WERI-Rb-1 (cell line): Measurements from ENCODE around the gene RSBN1.

ENCODE experiments used
- DNase-seq: peaks from one replicate; pipeline ENCODE4 v3.0.0-alpha.2; 2020
- H3K27ac ChIP-seq: fragments of 250-450 bp; sonication (Bioruptor Pico); 2 replicates; pipeline ENCODE4 v1.5.1; 2020; ENCODE audit warnings: mild to moderate bottlenecking, moderate library complexity
- H3K27me3 ChIP-seq: fragments of 250-450 bp; sonication (Bioruptor Pico); 2 replicates; pipeline ENCODE4 v1.5.1; 2021; ENCODE audit warnings: mild to moderate bottlenecking, low read depth, moderate library complexity; ENCODE audit not compliant: insufficient read depth, severe bottlenecking
- H3K36me3 ChIP-seq: fragments of 250-450 bp; sonication (Bioruptor Pico); 2 replicates; pipeline ENCODE4 v1.5.1; 2020; ENCODE audit warnings: mild to moderate bottlenecking, moderate library complexity
- H3K4me3 ChIP-seq: 2 replicates; pipeline ENCODE4 v1.5.1; 2011; ENCODE audit warnings: low read depth, mild to moderate bottlenecking, control low read depth, low read length
- H3K9me3 ChIP-seq: fragments of 250-450 bp; sonication (Bioruptor Pico); 2 replicates; pipeline ENCODE4 v1.5.1; 2021; ENCODE audit warnings: mild to moderate bottlenecking, moderate library complexity; ENCODE audit not compliant: severe bottlenecking
- TF ChIP-seq, protein P1 (sequence below): IDR thresholded peaks from 2 replicates; pipeline ENCODE4 v1.5.1; 2011; ENCODE audit warnings: low read depth, mild to moderate bottlenecking, control low read depth, inconsistent platforms, low read length

RSBN1 gene

DNA sequence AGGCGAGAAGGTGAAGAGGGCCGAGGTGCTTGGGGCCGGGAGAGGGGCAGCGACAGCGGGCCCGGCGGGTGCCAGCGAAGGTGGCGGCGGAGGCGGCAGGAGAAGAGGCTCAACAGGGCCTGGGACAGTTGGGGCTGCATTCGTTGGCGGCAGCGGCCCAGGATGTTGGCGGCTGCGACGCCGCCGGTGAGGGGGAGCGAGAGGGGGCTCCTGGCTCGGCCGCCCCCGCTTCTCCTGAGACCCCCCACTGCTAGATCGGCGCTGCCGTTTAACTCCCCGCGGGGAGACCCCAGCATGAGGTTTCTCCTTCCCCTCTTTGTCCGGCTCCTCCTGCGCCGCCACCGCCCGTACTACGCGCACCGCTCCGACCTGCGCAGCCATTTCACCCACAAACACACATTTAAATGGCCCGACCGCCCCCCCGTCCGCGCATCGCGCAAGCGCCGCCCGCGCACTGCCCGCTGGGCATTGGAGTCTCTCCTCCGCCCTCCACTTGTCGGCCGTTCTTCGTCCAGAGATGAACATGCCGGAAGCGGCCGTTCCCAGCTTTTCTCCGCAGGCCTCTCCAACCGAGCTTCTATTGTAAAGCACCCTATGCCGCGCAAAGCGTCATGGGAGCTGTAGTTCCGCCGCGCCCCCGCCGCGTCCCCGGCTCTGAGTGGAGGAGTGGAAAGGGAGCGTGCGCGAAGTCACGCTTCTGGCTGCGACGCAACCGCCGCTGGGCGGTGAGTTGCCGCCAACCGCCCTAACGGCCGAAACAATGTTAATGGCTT lies at the start of gene RSBN1:
Gene RSBN1 (minus strand): TSS at position 589 of the 773 bp plus-strand sequence. CDS start 64 bp downstream, at position 525.
- H3K27me3 ChIP-seq: no peaks in the 10 kb centered on the region
- TF ChIP-seq, protein P1, sequence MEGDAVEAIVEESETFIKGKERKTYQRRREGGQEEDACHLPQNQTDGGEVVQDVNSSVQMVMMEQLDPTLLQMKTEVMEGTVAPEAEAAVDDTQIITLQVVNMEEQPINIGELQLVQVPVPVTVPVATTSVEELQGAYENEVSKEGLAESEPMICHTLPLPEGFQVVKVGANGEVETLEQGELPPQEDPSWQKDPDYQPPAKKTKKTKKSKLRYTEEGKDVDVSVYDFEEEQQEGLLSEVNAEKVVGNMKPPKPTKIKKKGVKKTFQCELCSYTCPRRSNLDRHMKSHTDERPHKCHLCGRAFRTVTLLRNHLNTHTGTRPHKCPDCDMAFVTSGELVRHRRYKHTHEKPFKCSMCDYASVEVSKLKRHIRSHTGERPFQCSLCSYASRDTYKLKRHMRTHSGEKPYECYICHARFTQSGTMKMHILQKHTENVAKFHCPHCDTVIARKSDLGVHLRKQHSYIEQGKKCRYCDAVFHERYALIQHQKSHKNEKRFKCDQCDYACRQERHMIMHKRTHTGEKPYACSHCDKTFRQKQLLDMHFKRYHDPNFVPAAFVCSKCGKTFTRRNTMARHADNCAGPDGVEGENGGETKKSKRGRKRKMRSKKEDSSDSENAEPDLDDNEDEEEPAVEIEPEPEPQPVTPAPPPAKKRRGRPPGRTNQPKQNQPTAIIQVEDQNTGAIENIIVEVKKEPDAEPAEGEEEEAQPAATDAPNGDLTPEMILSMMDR: no peak
- no peaks in the 10 kb centered on the region for H3K9me3 ChIP-seq
- no peaks in the 10 kb centered on the region; the same call in 1 of the 2 replicates for H3K36me3 ChIP-seq
- peak; percentile 99 for DNase-seq
- H3K27ac ChIP-seq: peak within 1 kb of the TSS; percentile 89
- H3K4me3 ChIP-seq: peak within 1 kb of the TSS; percentile 62

DNA sequence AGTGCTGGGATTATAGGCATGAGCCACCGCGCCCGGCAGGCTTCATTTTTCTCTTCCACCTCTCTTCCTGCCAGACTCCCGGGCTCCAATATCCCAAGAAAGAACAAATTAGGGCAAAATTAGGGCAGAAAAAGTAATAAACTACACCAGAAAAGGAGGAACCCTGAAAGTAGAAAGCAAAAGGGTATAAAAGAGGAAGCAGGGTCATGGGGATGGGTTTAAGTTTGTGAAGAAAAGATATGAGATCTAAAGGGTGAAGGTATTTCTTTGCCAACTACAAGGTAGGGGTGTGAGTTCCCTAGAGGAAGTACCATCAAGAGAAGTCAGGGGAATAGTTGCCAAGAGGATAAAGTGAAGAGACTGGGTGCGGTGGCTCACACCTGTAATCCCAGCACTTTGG lies 49.4 kb upstream of the RSBN1 start:
- Histone ChIP-seq H3K4me3 (no peak overlapping the region), H3K27ac (no peak overlapping the region), H3K36me3 (no peaks in the 10 kb centered on the region), H3K9me3 (no peaks in the 10 kb centered on the region), H3K27me3 (no peaks in the 10 kb centered on the region)
- TF ChIP-seq, protein P1: no peak
- DNase-seq: no peak

DNA sequence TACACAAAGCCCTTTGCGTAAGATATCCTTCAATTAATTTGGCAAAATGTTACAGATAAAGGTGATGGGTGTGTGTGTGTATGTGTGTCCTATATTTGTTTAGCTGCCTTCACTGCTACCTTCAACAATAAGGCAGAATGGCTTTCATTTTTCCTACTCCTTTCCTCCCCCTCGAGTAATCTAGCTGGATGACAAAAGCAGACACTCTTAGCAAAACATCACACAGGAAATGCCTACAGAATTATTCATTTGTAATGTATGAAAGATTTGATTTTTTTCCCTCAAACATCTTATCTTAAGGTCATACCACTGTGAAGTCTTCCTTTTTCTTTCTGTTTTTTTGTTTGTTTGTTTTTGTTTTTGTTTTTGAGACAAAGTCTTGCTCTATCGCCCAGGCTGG lies 48.6 kb upstream of the RSBN1 start:
- Histone ChIP-seq H3K36me3 (no peaks in the 10 kb centered on the region), H3K9me3 (no peaks in the 10 kb centered on the region), H3K4me3 (no peak overlapping the region), H3K27ac (no peak overlapping the region), H3K27me3 (no peaks in the 10 kb centered on the region)
- no peak for DNase-seq
- TF ChIP-seq, protein P1: no peak

DNA sequence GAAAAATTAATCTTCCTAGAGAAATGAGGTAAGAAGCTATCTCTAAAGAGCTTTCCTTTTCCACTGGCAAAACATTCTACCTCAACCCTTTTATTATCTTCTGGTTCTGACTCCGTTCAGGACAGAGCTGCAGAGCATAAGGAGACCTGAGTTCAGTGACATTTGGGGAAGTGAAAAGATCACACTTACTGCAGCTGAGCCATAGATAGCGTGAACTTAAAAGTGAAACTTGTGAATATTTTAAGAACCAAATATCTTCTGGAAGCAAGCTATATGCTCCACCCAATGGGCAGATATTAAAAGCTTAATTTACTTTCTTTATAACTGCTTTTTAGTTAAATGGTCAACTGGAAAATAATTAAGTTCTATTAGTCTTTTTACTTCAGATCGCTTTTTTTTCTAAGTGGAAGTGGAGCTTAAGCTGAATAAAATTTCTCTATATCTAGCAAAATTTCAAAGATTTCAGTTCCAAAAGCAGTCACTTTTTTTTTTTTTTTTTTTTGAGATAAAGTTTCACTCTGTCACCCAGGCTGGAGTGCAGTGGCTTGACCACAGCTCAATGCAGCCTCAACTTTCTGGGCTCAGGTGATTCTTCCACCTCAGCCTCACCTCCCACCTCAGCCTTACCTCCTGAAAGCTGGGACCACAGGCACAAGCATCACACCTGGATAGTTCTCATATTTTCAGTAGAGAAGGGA lies 47.4 kb upstream of the RSBN1 start:
- Histone ChIP-seq H3K27ac (no peak overlapping the region), H3K4me3 (no peak overlapping the region), H3K9me3 (no peaks in the 10 kb centered on the region), H3K27me3 (no peaks in the 10 kb centered on the region), H3K36me3 (no peaks in the 10 kb centered on the region)
- DNase-seq: no peak
- TF ChIP-seq, protein P1: no peak

DNA sequence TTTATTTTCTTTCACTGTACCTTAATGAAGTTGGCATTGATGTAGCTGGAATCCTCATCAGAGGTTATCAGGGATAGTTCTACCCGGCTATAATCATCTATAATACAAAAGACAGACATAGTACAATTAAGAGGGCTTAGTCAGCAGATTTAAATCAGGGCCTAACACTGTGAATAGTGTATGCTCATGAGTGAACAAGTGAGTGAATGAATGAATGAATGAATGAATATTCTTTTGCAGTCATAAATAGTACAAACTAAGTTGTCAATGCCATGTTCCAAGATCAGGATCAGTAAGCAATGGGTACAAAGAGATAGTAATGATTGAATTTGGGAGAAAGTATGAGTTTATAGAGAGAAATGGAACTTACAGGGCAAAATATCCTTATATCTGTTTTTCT lies 46.7 kb upstream of the RSBN1 start:
- TF ChIP-seq, protein P1: no peak
- no peak overlapping the region for H3K27ac ChIP-seq
- DNase-seq: no peak
- no peaks in the 10 kb centered on the region for H3K27me3 ChIP-seq
- H3K4me3 ChIP-seq: no peak overlapping the region
- no peaks in the 10 kb centered on the region for H3K36me3 ChIP-seq
- no peaks in the 10 kb centered on the region for H3K9me3 ChIP-seq
